Neural cell (in vitro differentiated cells): Measurements from ENCODE around the gene NRG3. TPM values are rescaled to one million over a fixed set of nuclear protein-coding genes. Genes with fewer than 3 reads are reported as not detected.

Experiments used
- H2AFZ ChIP-seq: fragments of 200-600, 300-800 bp; sonication (generic), shearing (Covaris generic); 2 replicates; pipeline ENCODE4 v1.6.0; 2014; ENCODE audit warnings: low read depth, mild to moderate bottlenecking, antibody characterized with exemption, low read length, moderate library complexity
- H3F3A ChIP-seq: fragments of 200-600 bp; shearing (Covaris generic); 2 replicates; pipeline ENCODE4 v1.6.1; 2016; ENCODE audit warnings: mild to moderate bottlenecking, moderate library complexity, mixed read lengths, antibody characterized with exemption, low read length; ENCODE audit not compliant: insufficient read depth, poor library complexity, severe bottlenecking
- H3K27ac ChIP-seq: fragments of 200-600, 300-800 bp; sonication (generic), shearing (Covaris generic); 2 replicates; pipeline ENCODE4 v1.5.1; 2014; ENCODE audit warnings: mild to moderate bottlenecking, low read length, moderate library complexity
- H3K27me3 ChIP-seq: fragments of 300-800, 200-600 bp; sonication (generic), shearing (Covaris generic); 2 replicates; pipeline ENCODE4 v1.6.0; 2014; ENCODE audit warnings: mild to moderate bottlenecking, low read depth, low read length, moderate library complexity; ENCODE audit not compliant: insufficient read depth
- H3K36me3 ChIP-seq: fragments of 300-800, 200-600 bp; sonication (generic), shearing (Covaris generic); 2 replicates; pipeline ENCODE4 v1.5.1; 2014; ENCODE audit warnings: mild to moderate bottlenecking, antibody characterized with exemption, low read length, moderate library complexity; ENCODE audit not compliant: insufficient read depth
- H3K4me2 ChIP-seq: fragments of 300-800, 200-600 bp; sonication (generic), shearing (Covaris generic); 2 replicates; pipeline ENCODE4 v1.6.0; 2014; ENCODE audit warnings: mild to moderate bottlenecking, low read length
- H3K4me3 ChIP-seq: fragments of 300-800, 200-600 bp; sonication (generic), shearing (Covaris generic); 2 replicates; pipeline ENCODE4 v1.5.1; 2014; ENCODE audit warnings: mild to moderate bottlenecking, low read length, moderate library complexity
- H3K79me2 ChIP-seq: fragments of 200-600 bp; shearing (Covaris generic); replicated peaks from 2 replicates; pipeline ENCODE4 v1.6.0; 2014; ENCODE audit warnings: mild to moderate bottlenecking, low read length, moderate library complexity; ENCODE audit not compliant: insufficient read depth
- H3K9ac ChIP-seq: fragments of 300-800, 200-600 bp; sonication (generic), shearing (Covaris generic); 2 replicates; pipeline ENCODE4 v1.6.1; 2016; ENCODE audit warnings: mild to moderate bottlenecking, low read length, mixed read lengths
- H3K9me2 ChIP-seq: fragments of 200-600 bp; shearing (Covaris generic); 2 replicates; pipeline ENCODE4 v1.6.1; 2016; ENCODE audit warnings: mild to moderate bottlenecking, low read length, mixed read lengths; ENCODE audit not compliant: insufficient read depth
- H3K9me3 ChIP-seq: fragments of 200-600, 300-800 bp; sonication (generic), shearing (Covaris generic); 2 replicates; pipeline ENCODE4 v1.6.1; 2016; ENCODE audit warnings: mild to moderate bottlenecking, mixed run types, low read length, moderate library complexity, mixed read lengths
- H4K20me1 ChIP-seq: fragments of 200-600 bp; shearing (Covaris generic); 2 replicates; pipeline ENCODE4 v1.6.1; 2016; ENCODE audit warnings: mild to moderate bottlenecking, mixed run types; ENCODE audit not compliant: insufficient read depth
- EP300 ChIP-seq: fragments of 450-650 bp; conservative IDR thresholded peaks from 2 replicates; pipeline ENCODE4 v1.6.1; 2014; ENCODE audit warnings: antibody characterized with exemption, mild to moderate bottlenecking, moderate library complexity; ENCODE audit not compliant: poor library complexity, severe bottlenecking
- EZH2 ChIP-seq: fragments of 200-600, 300-800 bp; shearing (Covaris generic), sonication (generic); IDR thresholded peaks from 2 replicates; pipeline ENCODE4 v1.6.1; 2014; ENCODE audit warnings: antibody characterized with exemption, low read length, borderline replicate concordance, mild to moderate bottlenecking; ENCODE audit not compliant: insufficient read depth, poor library complexity, severe bottlenecking
- MXI1 ChIP-seq: fragments of 450-650 bp; conservative IDR thresholded peaks from 2 replicates; pipeline ENCODE4 v1.6.1; 2014; ENCODE audit warnings: antibody characterized with exemption, mild to moderate bottlenecking; ENCODE audit not compliant: poor library complexity, severe bottlenecking
- POLR2AphosphoS5 ChIP-seq: IDR thresholded peaks from 2 replicates; pipeline ENCODE4 v1.6.1; 2012
- RAD21 ChIP-seq: fragments of 450-650 bp; conservative IDR thresholded peaks from 2 replicates; pipeline ENCODE4 v1.6.1; 2014; ENCODE audit warnings: antibody characterized with exemption, mild to moderate bottlenecking, moderate library complexity
- SMC3 ChIP-seq: fragments of 450-650 bp; conservative IDR thresholded peaks from 2 replicates; pipeline ENCODE4 v1.6.1; 2014; ENCODE audit warnings: antibody characterized with exemption, mild to moderate bottlenecking, moderate library complexity; ENCODE audit not compliant: poor library complexity
- TAF1 ChIP-seq: IDR thresholded peaks from 2 replicates; pipeline ENCODE4 v1.6.1; 2012; ENCODE audit warnings: low read depth
- polyA plus RNA-seq: library from polyadenylated mRNA; depleted of rRNA; stranded (reverse); fragments of >200 nt; gene quantifications from 2 replicates; pipeline ENCODE4 v1.2.3, GENCODE V29; 2014
- TF ChIP-seq, protein P1 (sequence below): fragments of 450-650 bp; IDR thresholded peaks from 2 replicates; pipeline ENCODE4 v1.5.1; 2014; ENCODE audit warnings: antibody characterized with exemption, mild to moderate bottlenecking, moderate library complexity; ENCODE audit not compliant: poor library complexity, severe bottlenecking
- TF ChIP-seq, protein P2 (sequence below): IDR thresholded peaks from 2 replicates; pipeline ENCODE4 v1.6.1; 2012; ENCODE audit warnings: borderline replicate concordance

Gene NRG3
- polyA plus RNA-seq, 1 donor from 2014 or later = 14.0 TPM

GRCh38 chr10:81871558-81871957 lies 3.4 kb upstream of the NRG3 start:
- Histone ChIP-seq H4K20me1 (no peaks in the 10 kb centered on the region), H3K4me2 (no peak overlapping the region)

GRCh38 chr10:81872206-81872862 lies 2.7 kb upstream of the NRG3 start:
- Histone ChIP-seq H3K4me3 (peak overlapping the region; percentile 82), H3K9me3 (no peaks in the 10 kb centered on the region), H3K79me2 (peaks cover 6% of the 10 kb centered on the region), H3K9ac (no peak overlapping the region), H4K20me1 (no peaks in the 10 kb centered on the region), H2AFZ (no peak overlapping the region), H3K27me3 (peaks cover 6% of the 10 kb centered on the region), H3K9me2 (no peaks in the 10 kb centered on the region), H3K36me3 (no peaks in the 10 kb centered on the region), H3K4me2 (no peak overlapping the region), H3F3A (no peaks in the 10 kb centered on the region), H3K27ac (no peak overlapping the region)
- TF ChIP-seq, protein P1, sequence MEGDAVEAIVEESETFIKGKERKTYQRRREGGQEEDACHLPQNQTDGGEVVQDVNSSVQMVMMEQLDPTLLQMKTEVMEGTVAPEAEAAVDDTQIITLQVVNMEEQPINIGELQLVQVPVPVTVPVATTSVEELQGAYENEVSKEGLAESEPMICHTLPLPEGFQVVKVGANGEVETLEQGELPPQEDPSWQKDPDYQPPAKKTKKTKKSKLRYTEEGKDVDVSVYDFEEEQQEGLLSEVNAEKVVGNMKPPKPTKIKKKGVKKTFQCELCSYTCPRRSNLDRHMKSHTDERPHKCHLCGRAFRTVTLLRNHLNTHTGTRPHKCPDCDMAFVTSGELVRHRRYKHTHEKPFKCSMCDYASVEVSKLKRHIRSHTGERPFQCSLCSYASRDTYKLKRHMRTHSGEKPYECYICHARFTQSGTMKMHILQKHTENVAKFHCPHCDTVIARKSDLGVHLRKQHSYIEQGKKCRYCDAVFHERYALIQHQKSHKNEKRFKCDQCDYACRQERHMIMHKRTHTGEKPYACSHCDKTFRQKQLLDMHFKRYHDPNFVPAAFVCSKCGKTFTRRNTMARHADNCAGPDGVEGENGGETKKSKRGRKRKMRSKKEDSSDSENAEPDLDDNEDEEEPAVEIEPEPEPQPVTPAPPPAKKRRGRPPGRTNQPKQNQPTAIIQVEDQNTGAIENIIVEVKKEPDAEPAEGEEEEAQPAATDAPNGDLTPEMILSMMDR = no peak
- no peak for TF ChIP-seq MXI1
- TF ChIP-seq, protein P2, sequence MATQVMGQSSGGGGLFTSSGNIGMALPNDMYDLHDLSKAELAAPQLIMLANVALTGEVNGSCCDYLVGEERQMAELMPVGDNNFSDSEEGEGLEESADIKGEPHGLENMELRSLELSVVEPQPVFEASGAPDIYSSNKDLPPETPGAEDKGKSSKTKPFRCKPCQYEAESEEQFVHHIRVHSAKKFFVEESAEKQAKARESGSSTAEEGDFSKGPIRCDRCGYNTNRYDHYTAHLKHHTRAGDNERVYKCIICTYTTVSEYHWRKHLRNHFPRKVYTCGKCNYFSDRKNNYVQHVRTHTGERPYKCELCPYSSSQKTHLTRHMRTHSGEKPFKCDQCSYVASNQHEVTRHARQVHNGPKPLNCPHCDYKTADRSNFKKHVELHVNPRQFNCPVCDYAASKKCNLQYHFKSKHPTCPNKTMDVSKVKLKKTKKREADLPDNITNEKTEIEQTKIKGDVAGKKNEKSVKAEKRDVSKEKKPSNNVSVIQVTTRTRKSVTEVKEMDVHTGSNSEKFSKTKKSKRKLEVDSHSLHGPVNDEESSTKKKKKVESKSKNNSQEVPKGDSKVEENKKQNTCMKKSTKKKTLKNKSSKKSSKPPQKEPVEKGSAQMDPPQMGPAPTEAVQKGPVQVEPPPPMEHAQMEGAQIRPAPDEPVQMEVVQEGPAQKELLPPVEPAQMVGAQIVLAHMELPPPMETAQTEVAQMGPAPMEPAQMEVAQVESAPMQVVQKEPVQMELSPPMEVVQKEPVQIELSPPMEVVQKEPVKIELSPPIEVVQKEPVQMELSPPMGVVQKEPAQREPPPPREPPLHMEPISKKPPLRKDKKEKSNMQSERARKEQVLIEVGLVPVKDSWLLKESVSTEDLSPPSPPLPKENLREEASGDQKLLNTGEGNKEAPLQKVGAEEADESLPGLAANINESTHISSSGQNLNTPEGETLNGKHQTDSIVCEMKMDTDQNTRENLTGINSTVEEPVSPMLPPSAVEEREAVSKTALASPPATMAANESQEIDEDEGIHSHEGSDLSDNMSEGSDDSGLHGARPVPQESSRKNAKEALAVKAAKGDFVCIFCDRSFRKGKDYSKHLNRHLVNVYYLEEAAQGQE = no peak

More at GRCh38 chr10:81871558-81871957, 3.4 kb upstream of the NRG3 start:
- no peaks in the 10 kb centered on the region for H3K79me2 ChIP-seq
- no peaks in the 10 kb centered on the region for H3K9me3 ChIP-seq
- TF ChIP-seq, protein P2 = no peak
- no peak for TF ChIP-seq TAF1
- TF ChIP-seq POLR2AphosphoS5 = no peak
- TF ChIP-seq SMC3 = no peak
- TF ChIP-seq, protein P1 = no peak
- no peak for TF ChIP-seq RAD21
- no peak for TF ChIP-seq EP300
- no peak for TF ChIP-seq EZH2
- TF ChIP-seq MXI1 = no peak
- H2AFZ ChIP-seq = no peak overlapping the region
- H3F3A ChIP-seq = no peaks in the 10 kb centered on the region
- H3K27me3 ChIP-seq = peaks cover 6% of the 10 kb centered on the region
- no peak overlapping the region for H3K27ac ChIP-seq
- H3K9ac ChIP-seq = no peak overlapping the region
- H3K9me2 ChIP-seq = no peaks in the 10 kb centered on the region
- no peak overlapping the region for H3K4me3 ChIP-seq
- no peaks in the 10 kb centered on the region for H3K36me3 ChIP-seq
